T47D (cell line): ENCODE data around the gene MRPL42.
A peak's percentile ranks its signal among the peaks of the same experiment; 100 is the strongest.

Experiments
- DNase-seq, 2 experiments: peaks; one replicate each; pipeline versions ENCODE4 v3.0.0 to v3.0.0-alpha.2; 2011 to 2012; ENCODE audit warnings: low read depth in 1 of 2, low spot score in 1 of 2
- JUND ChIP-seq: IDR thresholded peaks from 2 replicates; pipeline ENCODE4 v1.6.1; 2012; ENCODE audit warnings: low read depth
- in situ Hi-C: cut with HindIII; loops from 2 replicates; pipeline ENCODE4 v1.10.0; 2016; ENCODE audit warnings: low sequenced_read_pairs, low pct_unique_long_range_greater_than_20kb

Gene MRPL42

DNA sequence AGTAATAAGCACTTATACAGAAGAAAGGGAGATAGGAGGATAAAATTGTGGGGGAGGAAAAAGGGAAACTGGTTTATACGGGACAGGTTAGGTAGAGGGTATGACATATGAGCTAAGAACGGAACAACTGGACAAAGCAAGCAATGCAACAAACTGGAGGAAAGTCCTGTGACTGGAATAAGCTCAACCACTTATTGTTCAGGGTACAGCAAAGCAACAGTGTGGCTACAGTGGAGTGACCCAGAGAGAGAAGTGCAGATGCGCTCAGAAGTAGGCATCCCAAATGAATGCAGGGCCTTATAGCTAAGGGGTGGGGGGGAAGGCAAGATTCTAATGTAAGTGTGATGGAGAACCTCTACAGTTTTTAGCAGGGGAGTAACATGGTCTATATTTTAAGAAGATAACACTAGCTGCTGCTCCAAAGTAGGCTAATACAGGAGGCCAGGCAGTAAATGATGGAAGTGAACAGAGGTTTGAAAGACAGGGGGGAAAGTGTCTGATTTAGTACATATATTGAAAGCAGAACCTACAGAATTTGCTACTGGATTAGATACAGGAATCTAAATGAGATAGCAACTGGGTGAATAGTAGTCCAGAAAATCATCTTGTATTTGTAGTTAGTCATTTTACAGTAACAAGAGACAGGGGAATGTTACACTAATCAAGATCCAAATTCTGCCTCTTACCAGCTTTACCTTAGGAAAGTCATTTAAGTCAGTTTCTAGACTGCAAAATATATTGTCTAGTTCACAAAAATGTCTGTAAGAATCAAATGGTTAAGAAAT, 28.9 kb upstream of the MRPL42 start:
- in situ Hi-C loops, result no loop called here
- no peak for TF ChIP-seq JUND
- DNase-seq, result no peak

DNA sequence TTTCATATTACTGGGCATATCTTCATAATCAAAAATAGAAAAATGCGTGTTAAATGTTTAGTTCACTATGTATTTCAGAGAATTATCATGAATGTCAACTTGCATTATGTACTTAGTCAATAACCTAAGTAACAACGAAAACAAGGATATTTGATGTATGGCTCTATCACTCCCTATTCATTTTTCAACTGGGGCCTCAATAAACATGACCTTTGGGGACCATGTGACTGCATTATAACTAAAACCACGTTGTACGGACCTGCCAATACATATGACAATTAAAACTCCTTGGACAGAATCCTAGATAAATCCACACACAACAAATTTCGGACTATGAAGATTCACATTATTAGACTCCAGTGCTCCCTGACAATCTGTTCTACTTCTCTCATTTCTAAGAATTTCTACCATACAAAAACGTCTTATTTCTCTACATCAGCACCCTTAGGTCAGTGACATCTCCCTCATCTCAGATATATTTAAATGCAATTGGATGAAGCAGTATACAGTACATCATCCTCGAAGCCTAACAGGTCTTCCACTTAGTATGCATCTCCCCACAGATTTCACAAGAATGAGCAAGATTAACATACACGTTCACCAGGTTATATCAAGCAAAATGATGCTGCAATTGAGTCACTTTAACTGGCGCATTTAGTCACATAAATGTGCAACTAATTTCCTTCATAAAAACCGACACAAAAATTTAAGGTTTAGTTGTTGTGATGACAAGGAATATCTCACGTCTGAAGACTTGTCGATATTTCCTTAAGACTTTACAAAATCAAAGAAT, 27.1 kb upstream of the MRPL42 start:
- no peak for TF ChIP-seq JUND
- in situ Hi-C loops, result no loop called here
- DNase-seq, result no peak

DNA sequence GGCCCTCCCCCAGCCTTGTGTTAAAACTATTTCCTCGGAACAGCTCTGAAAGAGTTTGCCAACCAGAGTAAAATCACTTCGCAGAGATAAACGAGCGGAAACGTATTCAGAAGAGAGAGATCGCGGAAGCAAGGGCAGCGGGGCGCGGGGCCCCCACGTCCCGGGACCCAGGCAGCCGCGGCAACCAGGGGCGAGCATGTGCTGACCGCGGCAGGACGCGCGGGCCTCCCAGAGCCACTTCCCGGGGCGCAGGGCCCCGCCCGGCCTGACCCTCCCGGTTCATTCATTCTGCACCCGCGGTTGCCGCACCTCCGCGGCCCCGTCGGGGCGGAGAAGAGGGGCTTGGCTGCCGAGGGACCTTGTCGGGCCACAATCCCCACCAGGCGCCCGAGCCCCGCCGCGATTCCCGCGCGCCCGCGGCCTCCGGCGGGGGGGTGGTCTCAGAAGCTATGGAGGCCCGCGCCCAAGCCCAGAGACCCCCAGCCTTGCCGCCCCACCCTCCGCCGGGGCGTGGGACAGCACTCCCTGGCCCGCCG, 26.2 kb upstream of the MRPL42 start:
- in situ Hi-C loops, result no loop called here
- no peak for DNase-seq
- no peak for TF ChIP-seq JUND

DNA sequence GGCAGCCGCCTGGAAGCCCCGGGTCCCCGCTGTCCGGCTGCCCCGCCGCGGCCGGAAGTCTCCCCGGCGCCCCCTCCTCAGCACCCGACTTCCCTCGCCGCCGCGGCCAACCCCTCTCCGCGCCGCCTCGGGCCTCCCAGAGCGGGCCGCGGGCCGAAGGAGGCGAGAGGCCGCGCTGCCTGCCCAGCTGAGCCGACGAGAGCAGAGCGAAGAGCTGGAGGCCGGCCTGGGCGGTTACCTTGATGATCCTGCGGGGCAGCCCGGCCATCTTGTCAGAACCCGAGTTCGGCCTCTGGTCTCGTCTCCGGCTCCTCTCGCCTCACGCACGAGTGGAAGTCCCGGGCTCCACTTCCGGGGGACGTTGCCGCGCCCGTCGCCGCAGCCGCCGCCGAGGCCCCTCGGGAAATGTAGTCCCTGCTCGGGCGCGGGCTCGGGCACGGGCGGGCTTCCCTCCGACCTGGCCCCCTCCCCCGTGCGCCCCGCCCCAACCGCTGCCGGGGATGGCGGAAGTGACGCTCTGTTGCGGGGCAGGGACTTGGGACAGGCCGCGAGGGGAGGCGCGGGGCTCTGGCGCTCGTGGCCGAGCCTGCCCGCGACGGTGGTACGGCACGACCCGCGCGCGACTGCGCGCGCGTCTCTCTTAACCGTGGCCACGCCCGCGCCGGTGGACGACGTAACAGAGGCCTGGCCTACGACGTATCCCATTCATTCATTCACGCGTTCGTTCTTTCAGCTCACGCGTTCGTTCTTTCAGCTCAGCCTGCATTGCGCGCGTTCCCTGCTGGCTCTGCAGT, 25.5 kb upstream of the MRPL42 start, which contains the start of gene UBE2N:
UBE2N (minus strand) TSS at position 331 of the 794 bp plus-strand sequence; CDS start at position 268, 63 bp downstream.
- no peak for TF ChIP-seq JUND
- DNase-seq, result peak; percentile 89 to 99
- in situ Hi-C loops, result no loop called here

DNA sequence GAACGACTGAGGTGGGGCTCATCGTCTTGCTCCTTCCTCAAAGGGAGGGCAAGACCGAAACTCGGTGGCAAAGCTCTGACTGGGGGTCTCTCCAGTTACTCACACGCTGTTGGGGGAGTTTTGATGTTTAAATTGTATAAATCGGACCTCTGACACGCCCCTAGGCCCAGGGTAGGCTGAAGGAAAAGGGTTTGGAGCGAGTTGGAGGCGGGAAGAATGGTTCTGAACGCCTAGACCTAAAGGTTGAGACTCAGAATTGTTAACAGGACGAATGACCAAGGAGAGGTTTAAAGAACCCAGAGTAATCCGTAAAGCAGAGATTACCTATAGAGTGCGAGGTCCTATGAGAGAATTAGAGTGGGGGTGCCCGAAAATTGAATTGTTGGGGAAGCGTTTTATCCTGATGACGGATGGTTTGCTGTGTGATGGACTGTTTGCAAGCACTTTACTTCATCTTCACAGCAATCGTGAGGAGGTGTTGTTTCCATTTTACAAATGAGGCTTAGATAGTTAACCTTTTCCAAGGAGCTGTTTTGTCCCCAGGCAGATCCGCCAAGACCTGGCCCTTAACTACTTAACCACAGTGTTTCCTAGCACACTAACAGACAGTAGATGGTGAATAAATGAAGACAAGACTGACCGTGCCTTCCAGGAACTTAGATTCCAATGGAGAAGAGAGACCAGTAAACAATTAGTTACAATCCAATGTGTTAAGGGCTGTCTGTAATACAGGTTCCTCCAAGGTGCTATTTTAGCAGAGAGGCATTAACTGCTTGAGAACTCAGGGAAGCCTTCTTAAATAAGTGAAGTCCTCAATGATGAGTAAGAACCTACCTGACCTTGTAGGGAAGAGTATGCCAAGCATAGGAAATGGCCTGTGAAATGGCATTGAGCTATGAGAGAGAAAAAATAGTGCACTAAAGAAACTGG, 24.6 kb upstream of the MRPL42 start:
- DNase-seq, result peak in 1 of 2 experiments; percentile 24
- no peak for TF ChIP-seq JUND
- in situ Hi-C loops, result no loop called here

DNA sequence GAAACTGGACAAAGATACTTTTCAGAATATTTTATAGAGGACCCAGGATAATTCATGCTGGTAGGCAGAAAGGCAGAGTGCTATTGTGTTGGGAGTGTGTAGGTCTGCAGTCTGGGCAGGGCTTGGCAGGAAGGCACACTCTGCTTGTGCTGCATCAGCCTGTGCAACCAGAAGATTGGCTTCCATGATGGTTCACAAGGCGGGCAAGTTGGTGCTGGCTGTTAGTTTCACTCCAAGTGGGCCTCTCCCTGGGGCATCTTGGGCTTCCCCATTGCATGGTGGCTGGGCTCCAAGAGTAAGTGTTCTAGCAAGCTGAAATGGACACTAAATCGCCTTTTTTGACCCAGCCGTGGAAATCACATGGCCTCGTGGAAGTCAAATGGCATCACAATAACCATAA, 23.7 kb upstream of the MRPL42 start:
- no peak for DNase-seq
- in situ Hi-C loops, result no loop called here
- TF ChIP-seq JUND, result no peak

DNA sequence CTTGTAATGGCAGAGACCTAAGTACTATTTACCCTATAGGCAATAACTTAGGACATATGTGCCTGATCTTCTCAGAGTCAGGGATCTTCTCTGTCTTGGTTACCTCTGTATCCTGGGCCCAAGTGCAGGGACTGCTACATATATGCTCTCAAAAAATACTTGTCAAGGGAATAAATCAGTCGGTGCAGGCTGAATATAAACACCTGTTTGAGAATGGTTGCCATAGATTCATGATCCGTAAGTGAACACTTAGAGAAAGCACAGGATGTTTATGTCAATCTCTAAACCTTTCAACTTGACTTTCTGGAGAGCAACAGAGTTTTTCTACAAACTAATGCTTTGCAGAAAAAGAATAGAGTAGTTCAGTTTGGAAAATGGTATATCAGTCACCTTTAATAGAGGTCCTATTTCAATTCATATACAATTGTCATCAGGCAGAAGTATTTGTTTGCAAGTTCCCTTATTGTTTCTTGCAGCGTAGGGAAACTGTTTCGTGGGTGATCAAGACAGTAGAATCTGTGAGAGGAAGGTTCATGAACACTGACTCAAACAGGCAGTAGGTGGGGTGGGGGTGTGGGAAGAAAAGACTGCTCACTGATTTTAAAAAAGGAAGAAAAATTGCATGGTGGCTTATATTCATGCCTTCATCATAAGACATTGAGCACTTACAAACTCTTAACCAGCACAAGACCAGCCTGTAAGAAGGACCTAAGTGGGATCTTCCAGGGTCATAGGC, 19.6 kb upstream of the MRPL42 start:
- TF ChIP-seq JUND, result no peak
- in situ Hi-C loops, result no loop called here
- no peak for DNase-seq

DNA sequence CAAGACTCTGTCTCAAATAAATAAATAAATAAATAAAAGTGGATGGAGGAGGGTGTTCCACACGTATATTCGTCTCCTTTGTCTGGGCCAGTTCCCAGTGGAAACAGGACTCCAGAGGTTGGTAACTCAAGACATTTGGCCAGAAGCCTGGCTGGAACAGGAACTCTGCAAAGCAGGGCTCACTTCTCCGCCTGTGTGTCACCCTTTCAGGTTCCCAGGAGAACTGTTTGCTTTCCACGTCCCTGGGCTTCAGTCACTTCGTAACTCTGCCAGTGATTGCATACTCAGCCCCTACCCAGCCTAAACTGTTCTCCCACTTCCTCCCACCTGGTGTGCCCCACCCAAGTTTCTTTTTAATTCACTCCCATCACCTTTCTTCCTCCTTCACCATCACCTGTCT, 18.5 kb upstream of the MRPL42 start:
- in situ Hi-C loops, result no loop called here
- DNase-seq, result no peak
- TF ChIP-seq JUND, result no peak

DNA sequence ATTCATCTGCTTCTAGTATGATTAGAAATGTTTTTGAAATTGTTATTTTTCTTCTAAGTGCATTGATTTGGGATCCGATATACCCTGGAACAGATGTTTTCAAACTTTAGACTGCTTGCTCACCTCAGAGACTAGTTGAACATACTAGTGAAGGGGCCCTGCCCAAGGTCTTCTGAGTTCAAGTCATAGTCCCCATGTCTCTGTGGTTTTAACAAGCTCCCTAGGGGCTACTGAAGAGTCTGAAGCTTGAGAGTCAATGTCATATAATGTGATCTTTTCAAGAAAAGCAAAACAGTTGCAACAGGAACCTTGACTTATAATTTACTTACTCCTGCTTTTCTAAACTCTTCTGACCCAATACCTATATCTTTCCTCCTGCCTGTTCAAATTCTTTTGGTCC, 18.0 kb upstream of the MRPL42 start:
- DNase-seq, result no peak
- in situ Hi-C loops, result no loop called here
- TF ChIP-seq JUND, result no peak

DNA sequence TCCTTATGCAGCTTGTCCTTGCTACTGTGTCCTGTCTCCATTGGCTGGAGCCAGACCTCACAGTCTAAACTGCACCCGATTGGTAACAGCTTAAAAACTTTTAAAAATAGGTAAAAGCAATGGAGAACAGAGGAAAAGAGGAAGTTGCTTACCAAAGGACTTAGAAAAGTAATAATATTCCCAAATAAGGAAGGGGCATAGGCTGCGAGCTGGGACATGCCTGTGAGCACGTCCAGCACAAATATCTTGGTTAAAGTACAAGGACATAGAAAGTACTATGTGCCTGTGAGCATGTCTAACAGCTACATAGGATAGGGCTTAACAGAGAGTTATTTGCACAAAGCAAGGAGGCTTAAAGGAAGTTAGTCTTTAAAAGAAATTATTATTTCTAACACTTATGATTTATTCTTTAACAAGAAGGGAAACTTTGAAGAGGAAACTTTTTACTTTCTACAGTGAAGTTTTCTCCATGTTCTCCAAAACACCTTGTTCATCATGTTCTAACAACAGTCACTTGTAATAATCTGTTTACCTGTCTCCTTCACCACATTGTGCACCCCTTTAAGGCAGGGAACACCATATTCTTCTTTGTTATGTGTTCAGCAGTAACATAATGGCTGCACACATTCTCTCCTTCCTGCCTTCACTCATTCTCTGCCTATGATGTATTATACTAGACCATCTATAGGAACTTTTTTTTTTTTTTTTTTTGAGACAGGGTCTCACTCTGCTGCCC, 15.7 kb upstream of the MRPL42 start:
- TF ChIP-seq JUND, result no peak
- in situ Hi-C loops, result no loop called here
- no peak for DNase-seq
